ENCODE measurements around the gene KCNJ6.

DNA sequence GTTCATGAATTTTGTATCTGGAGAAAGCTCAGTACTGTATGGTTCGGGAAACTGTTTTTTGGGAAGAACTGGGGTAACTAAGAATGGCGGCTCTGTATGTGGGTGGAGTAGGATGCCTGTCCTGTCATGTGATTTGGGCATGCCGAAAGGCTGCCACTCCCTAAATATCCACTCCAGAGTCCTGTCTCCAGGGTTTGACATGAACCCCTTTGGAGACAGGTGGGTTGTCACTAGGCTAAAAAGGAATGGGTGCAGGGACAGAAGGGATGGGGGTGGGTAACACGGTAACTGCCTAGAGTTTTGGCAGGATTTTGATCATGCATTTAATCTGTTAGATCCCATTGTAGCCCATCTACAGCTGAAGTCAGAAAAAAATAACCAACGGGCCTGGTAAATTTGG is 150.1 kb downstream of the KCNJ6 start:
- TF ChIP-seq POLR2AphosphoS5 (IDR thresholded peaks at IDR 0.05; ENCODE audit: insufficient read depth in 1 of 2, low read depth in 1 of 2) = no peak
- TF ChIP-seq, protein P1, sequence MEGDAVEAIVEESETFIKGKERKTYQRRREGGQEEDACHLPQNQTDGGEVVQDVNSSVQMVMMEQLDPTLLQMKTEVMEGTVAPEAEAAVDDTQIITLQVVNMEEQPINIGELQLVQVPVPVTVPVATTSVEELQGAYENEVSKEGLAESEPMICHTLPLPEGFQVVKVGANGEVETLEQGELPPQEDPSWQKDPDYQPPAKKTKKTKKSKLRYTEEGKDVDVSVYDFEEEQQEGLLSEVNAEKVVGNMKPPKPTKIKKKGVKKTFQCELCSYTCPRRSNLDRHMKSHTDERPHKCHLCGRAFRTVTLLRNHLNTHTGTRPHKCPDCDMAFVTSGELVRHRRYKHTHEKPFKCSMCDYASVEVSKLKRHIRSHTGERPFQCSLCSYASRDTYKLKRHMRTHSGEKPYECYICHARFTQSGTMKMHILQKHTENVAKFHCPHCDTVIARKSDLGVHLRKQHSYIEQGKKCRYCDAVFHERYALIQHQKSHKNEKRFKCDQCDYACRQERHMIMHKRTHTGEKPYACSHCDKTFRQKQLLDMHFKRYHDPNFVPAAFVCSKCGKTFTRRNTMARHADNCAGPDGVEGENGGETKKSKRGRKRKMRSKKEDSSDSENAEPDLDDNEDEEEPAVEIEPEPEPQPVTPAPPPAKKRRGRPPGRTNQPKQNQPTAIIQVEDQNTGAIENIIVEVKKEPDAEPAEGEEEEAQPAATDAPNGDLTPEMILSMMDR (IDR thresholded peaks at IDR 0.05) = no peak
